ELR (cell line): ENCODE data around the gene GPR18.

ENCODE experiments used
- DNase-seq: peaks from one replicate; pipeline ENCODE4 v3.0.0-alpha.2; 2015; ENCODE audit warnings: low read depth

GPR18 gene

GRCh38 chr13:99208185-99208584, 50.0 kb downstream of the GPR18 start:
- no peak for DNase-seq

GRCh38 chr13:99207511-99207910, 50.7 kb downstream of the GPR18 start:
- DNase-seq = no peak

GRCh38 chr13:99206873-99207272, 51.3 kb downstream of the GPR18 start:
- DNase-seq = no peak

- no peak for DNase-seq
Observed at GRCh38 chr13:99206226-99206625, 52.0 kb downstream of the GPR18 start.

GRCh38 chr13:99205621-99206220, 52.5 kb downstream of the GPR18 start:
- DNase-seq = no peak
